Lower lobe of right lung (tissue), 2 donors: ENCODE results near the gene PTGR3. TPM values are rescaled to one million over a fixed set of nuclear protein-coding genes. Genes with fewer than 3 reads are reported as not detected.

Source experiments
- ATAC-seq, 2 donors: fragments of 200-7000 bp; cut with Tn5 transposase; one replicate each; pipeline ENCODE4 v1.9.1; 2020 to 2022; ENCODE audit warnings: mild to moderate bottlenecking in 2 of 2, moderate library complexity in 2 of 2
- DNase-seq: peaks from one replicate; pipeline ENCODE4 v3.0.0-alpha.2; 2020
- H3K27ac ChIP-seq: fragments of 200-600 bp; one replicate; pipeline ENCODE4 v1.8.0; 2022
- H3K27me3 ChIP-seq: fragments of 200-600 bp; one replicate; pipeline ENCODE4 v1.8.0; 2022; ENCODE audit warnings: low read depth
- H3K36me3 ChIP-seq: fragments of 200-600 bp; one replicate; pipeline ENCODE4 v1.8.0; 2022; ENCODE audit warnings: mild to moderate bottlenecking
- H3K4me1 ChIP-seq: fragments of 200-600 bp; one replicate; pipeline ENCODE4 v1.8.0; 2022
- H3K4me3 ChIP-seq: fragments of 200-600 bp; one replicate; pipeline ENCODE4 v1.8.0; 2022; ENCODE audit warnings: mild to moderate bottlenecking
- H3K9me3 ChIP-seq: fragments of 200-600 bp; one replicate; pipeline ENCODE4 v1.8.0; 2022
- CTCF ChIP-seq: fragments of 200-600 bp; IDR thresholded peaks from one replicate; pipeline ENCODE4 v1.8.0; 2022; ENCODE audit warnings: antibody characterized with exemption, mild to moderate bottlenecking
- intact Hi-C: fragments of 100-400 bp; cut with DNase I; formaldehyde crosslinking; loops from one replicate; pipeline ENCODE4 v1.11.0; 2022
- total RNA-seq: library from RNA; stranded (reverse); fragmentation: NEBNext Ultra II Directional; extraction: Animal tissue kit (Norgen Biotek cat#: 25700); gene quantifications from one replicate; pipeline ENCODE4 v1.2.1, GENCODE V29; 2021
- donor health status: DM: no; HTN: yes; CAD: no; lungs with severe emphysema.

The PTGR3 gene
- total RNA-seq, 1 donor from 2014 or later: 37.3 TPM

GRCh38 chr18:75167137-75167536, 41.8 kb downstream of the PTGR3 start:
- no peak overlapping the region for H3K4me3 ChIP-seq
- no peak for TF ChIP-seq CTCF
- no peak for DNase-seq
- ATAC-seq: no peak
- no peaks in the 10 kb centered on the region for H3K4me1 ChIP-seq
- H3K36me3 ChIP-seq: no peaks in the 10 kb centered on the region
- H3K27me3 ChIP-seq: no peaks in the 10 kb centered on the region
- H3K27ac ChIP-seq: no peak overlapping the region
- H3K9me3 ChIP-seq: no peaks in the 10 kb centered on the region
- intact Hi-C loops: no loop called here

GRCh38 chr18:75165926-75166325, 43.0 kb downstream of the PTGR3 start:
- Histone ChIP-seq H3K4me1 (no peaks in the 10 kb centered on the region), H3K27me3 (no peaks in the 10 kb centered on the region), H3K4me3 (no peak overlapping the region), H3K9me3 (no peaks in the 10 kb centered on the region), H3K27ac (no peak overlapping the region), H3K36me3 (no peaks in the 10 kb centered on the region)
- TF ChIP-seq CTCF: no peak
- intact Hi-C loops: no loop called here
- ATAC-seq (no peak), DNase-seq (no peak)

GRCh38 chr18:75164479-75164878, 44.5 kb downstream of the PTGR3 start:
- Histone ChIP-seq H3K4me1 (no peaks in the 10 kb centered on the region), H3K4me3 (no peak overlapping the region), H3K27ac (no peak overlapping the region), H3K27me3 (no peaks in the 10 kb centered on the region), H3K9me3 (no peaks in the 10 kb centered on the region), H3K36me3 (no peaks in the 10 kb centered on the region)
- intact Hi-C loops: no loop called here
- no peak for DNase-seq
- ATAC-seq: no peak
- no peak for TF ChIP-seq CTCF

- DNase-seq (no peak), ATAC-seq (no peak)
- TF ChIP-seq CTCF: no peak
- Histone ChIP-seq H3K4me3 (no peak overlapping the region), H3K9me3 (no peaks in the 10 kb centered on the region), H3K27ac (no peak overlapping the region), H3K4me1 (no peaks in the 10 kb centered on the region), H3K27me3 (no peaks in the 10 kb centered on the region), H3K36me3 (no peaks in the 10 kb centered on the region)
- intact Hi-C loops: no loop called here
Measured at GRCh38 chr18:75163736-75164135, 45.2 kb downstream of the PTGR3 start.

GRCh38 chr18:75162978-75163377, 46.0 kb downstream of the PTGR3 start:
- no peaks in the 10 kb centered on the region for H3K36me3 ChIP-seq
- intact Hi-C loops: no loop called here

More at GRCh38 chr18:75162978-75163377, 46.0 kb downstream of the PTGR3 start:
- Histone ChIP-seq H3K27me3 (no peaks in the 10 kb centered on the region), H3K9me3 (no peaks in the 10 kb centered on the region), H3K27ac (no peak overlapping the region), H3K4me3 (no peak overlapping the region), H3K4me1 (no peaks in the 10 kb centered on the region)
- ATAC-seq (no peak), DNase-seq (no peak)
- no peak for TF ChIP-seq CTCF
